GM19351 (cell line): ENCODE results near the gene RRM1.

Source experiments
- ATAC-seq: cut with Tn5 transposase; IDR thresholded peaks from one replicate; pipeline ENCODE4 v1.9.1; 2021; ENCODE audit warnings: mild to moderate bottlenecking, moderate library complexity; ENCODE audit not compliant: unreplicated experiment

The RRM1 gene

GRCh38 chr11:4185561-4185960 lies 91.0 kb downstream of the RRM1 start:
- ATAC-seq: no peak

- no peak for ATAC-seq
Observed at GRCh38 chr11:4186464-4187054, 92.0 kb downstream of the RRM1 start.

DNA sequence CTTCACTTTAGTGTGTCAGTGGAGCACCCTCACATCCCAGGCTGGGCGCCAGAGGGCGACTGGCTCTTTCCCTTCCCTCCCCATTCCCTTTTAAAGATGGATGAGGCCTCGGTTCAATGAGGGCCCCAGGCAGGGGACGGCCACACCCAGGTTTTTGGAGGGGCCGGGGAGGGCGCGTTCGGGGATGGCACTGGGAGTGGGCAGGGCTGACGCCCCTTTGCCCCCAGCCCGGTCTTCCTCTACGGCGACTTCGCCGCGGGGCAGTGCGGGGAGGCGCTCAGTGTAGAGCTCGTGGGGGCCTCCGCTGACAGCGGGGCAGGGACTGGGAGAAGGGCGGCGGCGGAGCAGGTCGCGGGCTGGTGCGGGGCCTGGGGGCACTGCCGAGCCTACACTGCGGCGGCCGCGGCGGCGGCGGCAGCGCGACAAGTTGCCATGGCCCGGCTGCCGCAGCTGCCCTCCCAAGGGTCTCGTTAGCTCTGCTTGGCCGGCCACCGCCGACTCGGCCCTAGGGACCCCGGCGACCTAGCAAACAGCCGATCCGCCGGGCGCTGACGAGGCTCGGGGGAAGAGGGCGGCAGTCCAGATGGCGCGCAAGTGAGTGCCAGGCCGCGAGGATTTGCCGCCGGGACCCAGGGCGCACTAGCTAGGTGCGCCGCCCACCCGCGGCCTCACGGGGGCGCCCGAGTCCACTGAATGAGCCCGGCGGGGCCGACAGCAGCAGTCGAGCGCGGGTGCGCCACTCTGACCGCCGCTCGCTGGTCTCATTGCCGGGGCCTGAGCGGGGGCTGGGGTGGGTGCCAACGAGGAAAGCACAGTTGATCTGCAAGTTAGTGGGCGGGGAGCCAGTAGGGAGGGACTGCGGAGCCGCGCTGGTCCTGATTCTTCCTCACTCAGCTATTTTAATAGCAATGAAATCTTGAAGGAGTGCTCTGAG lies 92.7 kb downstream of the RRM1 start:
- ATAC-seq: peak; percentile 96
